ENCODE results near the gene URM1.

The URM1 gene

GRCh38 chr9:128431207-128431606 is 60.0 kb downstream of the URM1 start:
- no peaks in the 10 kb centered on the region for H3K36me3 ChIP-seq (ENCODE audit: control insufficient read depth, insufficient read depth, low read length)
- no peaks in the 10 kb centered on the region for H3K9me3 ChIP-seq (ENCODE audit: control insufficient read depth, low read length)
- H3K27me3 ChIP-seq (ENCODE audit: control insufficient read depth, insufficient read depth, low read length), result no peaks in the 10 kb centered on the region
- no peak overlapping the region for H3K4me3 ChIP-seq (ENCODE audit: low read length)
- H3K4me1 ChIP-seq (ENCODE audit: control insufficient read depth, insufficient read depth, low read length), result no peaks in the 10 kb centered on the region
- H3K9ac ChIP-seq (ENCODE audit: low read length), result no peak overlapping the region

DNA sequence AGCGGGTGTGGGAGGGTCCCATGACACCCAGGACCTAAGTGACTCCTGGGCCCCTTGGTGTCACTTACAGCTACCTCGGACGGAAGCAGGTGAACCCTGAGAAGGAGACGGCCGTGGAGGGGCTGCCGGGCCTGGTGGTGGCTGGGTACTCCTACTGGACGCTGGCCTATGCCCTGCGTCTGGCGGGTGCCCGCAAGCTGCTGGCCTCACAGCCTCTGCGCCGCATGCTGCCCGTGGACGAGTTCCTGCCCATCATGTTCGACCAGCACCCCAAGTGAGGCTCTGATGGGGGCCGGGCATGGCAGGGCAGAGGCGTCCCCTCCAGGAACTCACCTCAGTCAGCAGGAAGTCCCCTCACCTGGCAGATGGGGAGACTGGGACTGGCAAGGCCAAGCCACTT is 63.2 kb downstream of the URM1 start:
- Histone ChIP-seq H3K27me3 (ENCODE audit: control insufficient read depth, insufficient read depth, low read length) (no peaks in the 10 kb centered on the region), H3K4me3 (ENCODE audit: low read length) (no peak overlapping the region), H3K4me1 (ENCODE audit: control insufficient read depth, insufficient read depth, low read length) (no peaks in the 10 kb centered on the region), H3K36me3 (ENCODE audit: control insufficient read depth, insufficient read depth, low read length) (no peaks in the 10 kb centered on the region), H3K9me3 (ENCODE audit: control insufficient read depth, low read length) (no peaks in the 10 kb centered on the region), H3K9ac (ENCODE audit: low read length) (no peak overlapping the region)

DNA sequence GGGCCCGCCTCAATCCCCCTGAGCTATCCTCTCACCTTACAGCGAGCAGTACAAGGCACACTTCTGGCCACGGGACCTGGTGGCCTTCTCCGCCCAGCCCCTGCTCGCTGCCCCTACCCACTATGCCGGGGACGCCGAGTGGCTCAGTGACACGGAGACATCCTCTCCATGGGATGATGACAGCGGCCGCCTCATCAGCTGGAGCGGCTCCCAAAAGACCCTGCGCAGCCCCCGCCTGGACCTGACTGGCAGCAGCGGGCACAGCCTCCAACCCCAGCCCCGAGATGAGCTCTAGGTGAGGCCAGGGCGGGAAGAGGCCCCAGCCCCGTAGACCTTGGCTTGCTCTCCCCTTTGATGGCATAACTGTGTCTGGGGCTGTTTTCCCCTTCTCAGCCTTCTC is 64.4 kb downstream of the URM1 start:
- Histone ChIP-seq H3K36me3 (ENCODE audit: control insufficient read depth, insufficient read depth, low read length) (no peaks in the 10 kb centered on the region), H3K4me1 (ENCODE audit: control insufficient read depth, insufficient read depth, low read length) (no peaks in the 10 kb centered on the region), H3K9me3 (ENCODE audit: control insufficient read depth, low read length) (no peaks in the 10 kb centered on the region), H3K27me3 (ENCODE audit: control insufficient read depth, insufficient read depth, low read length) (no peaks in the 10 kb centered on the region), H3K4me3 (ENCODE audit: low read length) (no peak overlapping the region), H3K9ac (ENCODE audit: low read length) (no peak overlapping the region)

DNA sequence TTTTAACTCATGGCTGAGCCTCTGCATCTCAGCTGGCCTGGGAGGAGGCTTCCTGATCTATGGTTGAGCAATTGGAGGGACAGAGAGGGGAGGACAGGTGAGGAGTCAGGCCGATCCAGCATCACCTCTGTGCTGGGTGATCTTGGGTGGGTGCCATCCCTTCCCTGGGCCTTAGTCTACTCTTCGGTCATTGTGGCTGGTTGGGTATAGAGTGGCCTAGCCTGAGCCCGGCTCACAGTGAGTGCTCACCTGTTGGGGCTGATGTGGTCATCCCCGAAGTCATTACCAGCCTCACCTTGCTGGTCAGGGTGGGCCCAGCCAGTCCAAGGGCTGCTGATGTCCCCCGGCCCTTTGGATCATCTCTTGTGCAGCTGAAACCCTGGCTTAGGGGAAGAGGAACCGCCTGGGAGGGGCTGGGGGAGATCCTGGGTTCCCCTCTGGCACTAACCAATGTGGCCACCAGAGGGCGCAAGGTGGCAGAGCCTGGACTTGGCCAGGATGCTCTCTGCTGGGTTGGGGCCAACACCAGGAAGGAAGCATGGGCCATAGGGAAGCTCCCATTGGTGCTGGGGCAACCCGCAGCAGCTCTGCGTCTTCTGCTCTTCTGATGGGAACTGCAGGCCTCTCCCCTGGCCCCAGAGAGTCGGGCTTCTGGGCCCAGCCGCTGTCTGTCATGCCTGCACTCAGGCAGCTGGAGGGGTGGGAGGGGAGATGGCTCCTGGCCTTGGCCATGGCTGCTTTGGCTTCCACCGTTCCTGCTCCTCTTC is 67.4 kb downstream of the URM1 start:
- no peak overlapping the region for H3K9ac ChIP-seq (ENCODE audit: low read length)

DNA sequence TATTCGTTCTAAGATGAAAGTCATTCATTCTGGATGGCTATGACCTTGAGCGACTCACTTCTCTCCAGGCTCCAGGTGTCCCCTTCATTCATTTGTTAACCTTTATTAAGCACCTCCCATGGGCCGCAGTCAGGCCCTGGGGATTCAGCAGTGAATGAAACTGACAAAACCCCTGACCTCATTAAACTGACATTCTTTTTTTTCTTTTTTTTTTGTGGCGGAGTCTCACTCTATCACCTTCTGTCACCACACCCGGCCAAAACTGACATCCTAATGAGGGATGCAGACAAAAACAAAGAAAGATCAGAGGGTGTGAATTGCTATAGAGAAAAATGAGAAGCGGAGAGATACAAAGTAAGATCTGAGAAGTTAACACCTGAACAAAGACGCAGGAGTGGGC is 68.1 kb downstream of the URM1 start:
- no peaks in the 10 kb centered on the region for H3K36me3 ChIP-seq (ENCODE audit: control insufficient read depth, insufficient read depth, low read length)

More for the DNA sequence above, 67.4 kb downstream of the URM1 start:
- Histone ChIP-seq H3K27me3 (ENCODE audit: control insufficient read depth, insufficient read depth, low read length) (no peaks in the 10 kb centered on the region), H3K4me3 (ENCODE audit: low read length) (no peak overlapping the region), H3K36me3 (ENCODE audit: control insufficient read depth, insufficient read depth, low read length) (no peaks in the 10 kb centered on the region), H3K4me1 (ENCODE audit: control insufficient read depth, insufficient read depth, low read length) (no peaks in the 10 kb centered on the region), H3K9me3 (ENCODE audit: control insufficient read depth, low read length) (no peaks in the 10 kb centered on the region)

More for the DNA sequence above, 68.1 kb downstream of the URM1 start:
- no peaks in the 10 kb centered on the region for H3K9me3 ChIP-seq (ENCODE audit: control insufficient read depth, low read length)
- H3K4me1 ChIP-seq (ENCODE audit: control insufficient read depth, insufficient read depth, low read length), result no peaks in the 10 kb centered on the region
- H3K4me3 ChIP-seq (ENCODE audit: low read length), result no peak overlapping the region
- H3K9ac ChIP-seq (ENCODE audit: low read length), result no peak overlapping the region
- H3K27me3 ChIP-seq (ENCODE audit: control insufficient read depth, insufficient read depth, low read length), result no peaks in the 10 kb centered on the region

Data from mucosa of stomach (tissue), 1 donor.